MM.1S (cell line): ENCODE results near the gene PFDN4.

Experiments used
- DNase-seq: peaks from one replicate; pipeline ENCODE4 v3.0.0-alpha.2; 2015
- H2AFZ ChIP-seq: fragments of 300-600 bp; sonication (generic); 2 replicates; pipeline ENCODE4 v1.6.0; 2016; ENCODE audit warnings: antibody characterized with exemption, low read length
- H3F3A ChIP-seq: fragments of 300-600 bp; sonication (generic); 2 replicates; pipeline ENCODE4 v1.6.1; 2016; ENCODE audit warnings: mild to moderate bottlenecking, antibody characterized with exemption, low read length, moderate library complexity, mixed read lengths; ENCODE audit not compliant: insufficient read depth
- H3K27ac ChIP-seq: fragments of 300-600 bp; sonication (generic); 2 replicates; pipeline ENCODE4 v1.5.1; 2016; ENCODE audit warnings: mild to moderate bottlenecking, low read length
- H3K27me3 ChIP-seq: fragments of 300-600 bp; sonication (generic); replicated peaks from 2 replicates; pipeline ENCODE4 v1.6.0; 2016; ENCODE audit warnings: low read length; ENCODE audit not compliant: insufficient read depth
- H3K36me3 ChIP-seq: fragments of 300-600 bp; sonication (generic); replicated peaks from 2 replicates; pipeline ENCODE4 v1.6.1; 2016; ENCODE audit warnings: mild to moderate bottlenecking, low read length, mixed read lengths; ENCODE audit not compliant: insufficient read depth
- H3K4me1 ChIP-seq: fragments of 300-600 bp; sonication (generic); 2 replicates; pipeline ENCODE4 v1.6.1; 2016; ENCODE audit warnings: low read length, mixed read lengths
- H3K4me2 ChIP-seq: fragments of 300-600 bp; sonication (generic); 2 replicates; pipeline ENCODE4 v1.6.0; 2016; ENCODE audit warnings: low read depth, low read length
- H3K4me3 ChIP-seq: fragments of 300-600 bp; sonication (generic); 2 replicates; pipeline ENCODE4 v1.5.1; 2016; ENCODE audit warnings: low read length, mixed read lengths
- H3K79me2 ChIP-seq: fragments of 300-600 bp; sonication (generic); 2 replicates; pipeline ENCODE4 v1.6.1; 2016; ENCODE audit warnings: mixed run types, low read length, mixed read lengths
- H3K9ac ChIP-seq: fragments of 300-600 bp; sonication (generic); 2 replicates; pipeline ENCODE4 v1.6.1; 2016; ENCODE audit warnings: low read length, mixed read lengths
- H3K9me2 ChIP-seq: fragments of 300-600 bp; sonication (generic); replicated peaks from 2 replicates; pipeline ENCODE4 v1.6.1; 2016; ENCODE audit warnings: mild to moderate bottlenecking, low read length, mixed read lengths; ENCODE audit not compliant: insufficient read depth
- H3K9me3 ChIP-seq: fragments of 300-600 bp; sonication (generic); replicated peaks from 2 replicates; pipeline ENCODE4 v1.6.1; 2016; ENCODE audit warnings: mild to moderate bottlenecking, low read length, mixed read lengths; ENCODE audit not compliant: insufficient read depth
- H4K20me1 ChIP-seq: fragments of 300-600 bp; sonication (generic); 2 replicates; pipeline ENCODE4 v1.6.1; 2016; ENCODE audit warnings: mild to moderate bottlenecking, low read length, moderate library complexity, mixed read lengths; ENCODE audit not compliant: insufficient read depth
- CTCF ChIP-seq: fragments of 300-600 bp; sonication (generic); IDR thresholded peaks from 2 replicates; pipeline ENCODE4 v1.5.1; 2016; ENCODE audit warnings: antibody characterized with exemption, low read length, mixed read lengths
- EZH2 ChIP-seq: fragments of 300-600 bp; sonication (generic); optimal IDR thresholded peaks from 2 replicates; pipeline ENCODE3; 2017; ENCODE audit warnings: low read depth, mild to moderate bottlenecking, antibody characterized with exemption, low read length, mixed read lengths
- EZH2phosphoT487 ChIP-seq: fragments of 300-600 bp; sonication (generic); IDR thresholded peaks from 2 replicates; pipeline ENCODE4 v1.6.1; 2018; ENCODE audit warnings: antibody characterized with exemption, low read length

PFDN4 gene

GRCh38 chr20:54267483-54268003 is 59.7 kb downstream of the PFDN4 start:
- DNase-seq = no peak
- Histone ChIP-seq H2AFZ (no peak overlapping the region), H3K4me1 (no peaks in the 10 kb centered on the region), H3K27ac (no peak overlapping the region), H3F3A (no peaks in the 10 kb centered on the region), H3K79me2 (no peaks in the 10 kb centered on the region), H3K9me2 (no peaks in the 10 kb centered on the region), H3K4me3 (no peak overlapping the region), H3K4me2 (no peak overlapping the region), H3K9me3 (no peaks in the 10 kb centered on the region), H3K36me3 (no peaks in the 10 kb centered on the region), H3K9ac (no peak overlapping the region), H3K27me3 (no peaks in the 10 kb centered on the region), H4K20me1 (no peaks in the 10 kb centered on the region)
- TF ChIP-seq EZH2phosphoT487 = no peak
- no peak for TF ChIP-seq EZH2
- TF ChIP-seq CTCF = no peak

- no peaks in the 10 kb centered on the region for H3K9me2 ChIP-seq
- H2AFZ ChIP-seq = no peak overlapping the region
- TF ChIP-seq EZH2phosphoT487 (no peak), EZH2 (no peak), CTCF (no peak)
- no peak overlapping the region for H3K9ac ChIP-seq
- no peaks in the 10 kb centered on the region for H3F3A ChIP-seq
- no peak for DNase-seq
- no peaks in the 10 kb centered on the region for H3K9me3 ChIP-seq
- H3K79me2 ChIP-seq = no peaks in the 10 kb centered on the region
- H4K20me1 ChIP-seq = no peaks in the 10 kb centered on the region
- H3K4me3 ChIP-seq = no peak overlapping the region
- H3K36me3 ChIP-seq = no peaks in the 10 kb centered on the region
- H3K4me2 ChIP-seq = no peak overlapping the region
- no peaks in the 10 kb centered on the region for H3K27me3 ChIP-seq
- H3K4me1 ChIP-seq = no peaks in the 10 kb centered on the region
- no peak overlapping the region for H3K27ac ChIP-seq
Observed at GRCh38 chr20:54268941-54269340, 61.1 kb downstream of the PFDN4 start.
